ENCODE measurements around the gene ZFAND6. TPM values are rescaled to one million over a fixed set of nuclear protein-coding genes. Genes with fewer than 3 reads are reported as not detected.

Gene ZFAND6
- total RNA-seq, 4 donors from 2014 or later = 119 to 452 (median 172) TPM

GRCh38 chr15:80167936-80168335, 108.5 kb downstream of the ZFAND6 start:
- intact Hi-C loops (cut with DNase I; ENCODE audit: low total_unique reads) = no loop called here
- DNase-seq = no peak
- no peaks in the 10 kb centered on the region for H3K4me1 ChIP-seq

DNA sequence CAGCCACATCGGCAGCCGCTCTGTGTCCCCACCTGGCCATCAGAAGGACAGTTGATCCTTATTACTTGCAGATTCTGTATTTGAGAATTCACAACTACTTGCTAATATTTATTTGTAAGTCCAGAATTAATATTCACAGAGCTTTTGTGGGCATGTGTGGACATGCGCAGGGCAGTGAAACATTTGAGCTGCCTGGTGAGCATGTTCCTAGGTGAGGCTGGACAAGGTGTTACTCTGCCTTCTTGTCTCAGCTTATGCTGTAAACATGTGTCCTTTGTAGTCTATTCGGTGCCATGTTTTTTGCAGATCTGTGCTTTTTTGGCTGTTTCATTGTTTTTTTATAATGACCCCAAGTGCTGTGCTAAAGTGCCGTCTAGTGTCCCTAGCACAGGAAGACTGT, 108.9 kb downstream of the ZFAND6 start:
- Histone ChIP-seq H3K4me1 (no peaks in the 10 kb centered on the region), H3K27me3 (no peaks in the 10 kb centered on the region), H3K36me3 (no peaks in the 10 kb centered on the region), H3K4me3 (no peak overlapping the region), H3K9me3 (no peaks in the 10 kb centered on the region), H3K27ac (no peak overlapping the region)
- DNase-seq = no peak
- intact Hi-C loops (cut with DNase I; ENCODE audit: low total_unique reads) = no loop called here
- TF ChIP-seq CTCF (IDR thresholded peaks at IDR 0.05) (no peak), POLR2A (IDR thresholded peaks at IDR 0.05) (no peak)

More at GRCh38 chr15:80167936-80168335, 108.5 kb downstream of the ZFAND6 start:
- Histone ChIP-seq H3K36me3 (no peaks in the 10 kb centered on the region), H3K9me3 (no peaks in the 10 kb centered on the region), H3K27ac (no peak overlapping the region), H3K4me3 (no peak overlapping the region), H3K27me3 (no peaks in the 10 kb centered on the region)
- TF ChIP-seq CTCF (IDR thresholded peaks at IDR 0.05) = no peak
- TF ChIP-seq POLR2A (IDR thresholded peaks at IDR 0.05) = no peak

- no peaks in the 10 kb centered on the region for H3K9me3 ChIP-seq
- DNase-seq = no peak
- H3K4me1 ChIP-seq = no peaks in the 10 kb centered on the region
- H3K27ac ChIP-seq = no peak overlapping the region
- TF ChIP-seq CTCF (IDR thresholded peaks at IDR 0.05) (no peak), POLR2A (IDR thresholded peaks at IDR 0.05) (no peak)
- H3K4me3 ChIP-seq = no peak overlapping the region
- intact Hi-C loops (cut with DNase I; ENCODE audit: low total_unique reads) = no loop called here
- no peaks in the 10 kb centered on the region for H3K36me3 ChIP-seq
- no peaks in the 10 kb centered on the region for H3K27me3 ChIP-seq
Measured at GRCh38 chr15:80169768-80170357, 110.4 kb downstream of the ZFAND6 start.

- Histone ChIP-seq H3K36me3 (no peaks in the 10 kb centered on the region), H3K4me1 (no peaks in the 10 kb centered on the region), H3K9me3 (no peaks in the 10 kb centered on the region), H3K27me3 (no peaks in the 10 kb centered on the region), H3K4me3 (no peak overlapping the region), H3K27ac (no peak overlapping the region)
- DNase-seq = no peak
- TF ChIP-seq CTCF (IDR thresholded peaks at IDR 0.05) (no peak), POLR2A (IDR thresholded peaks at IDR 0.05) (no peak)
- intact Hi-C loops (cut with DNase I; ENCODE audit: low total_unique reads) = no loop called here
Measured at GRCh38 chr15:80170596-80170995, 111.1 kb downstream of the ZFAND6 start.

- H3K4me3 ChIP-seq = no peak overlapping the region
- H3K36me3 ChIP-seq = no peaks in the 10 kb centered on the region
- no peaks in the 10 kb centered on the region for H3K4me1 ChIP-seq
- intact Hi-C loops (cut with DNase I; ENCODE audit: low total_unique reads) = no loop called here
- no peak for TF ChIP-seq POLR2A (IDR thresholded peaks at IDR 0.05)
- no peak for TF ChIP-seq CTCF (IDR thresholded peaks at IDR 0.05)
- no peak overlapping the region for H3K27ac ChIP-seq
- H3K27me3 ChIP-seq = no peaks in the 10 kb centered on the region
- H3K9me3 ChIP-seq = no peaks in the 10 kb centered on the region
- no peak for DNase-seq
Measured at GRCh38 chr15:80171787-80172186, 112.3 kb downstream of the ZFAND6 start.
